Gastrocnemius medialis (tissue), 4 donors: ENCODE measurements around the gene ALK. TPM values are rescaled to one million over a fixed set of nuclear protein-coding genes. Genes with fewer than 3 reads are reported as not detected.

Experiments used
- ATAC-seq, 2 donors: fragments of 150-250 bp; one replicate each; pipeline ENCODE4 v1.9.1; 2016
- DNase-seq, 2 donors: peaks; one replicate each; pipeline ENCODE4 v3.0.0-alpha.2; 2019
- H3K27ac ChIP-seq, 4 donors: fragments of 200-600 bp; sonication (generic); 1 replicate in 1 of 4; 2 replicates in 3 of 4; pipeline ENCODE4 v1.5.1; 2016 to 2018; ENCODE audit warnings: mild to moderate bottlenecking in 2 of 4, moderate library complexity in 1 of 4
- H3K27me3 ChIP-seq, 3 donors: fragments of 200-600 bp; sonication (generic) in 2 of 3; 1 replicate in 1 of 3; 2 replicates in 2 of 3; pipeline versions ENCODE4 v1.5.1 to v1.6.0; 2016 to 2019; ENCODE audit warnings: mild to moderate bottlenecking in 1 of 3, moderate library complexity in 1 of 3
- H3K36me3 ChIP-seq, 2 donors: fragments of 200-600 bp; sonication (generic) in 1 of 2; one replicate each; pipeline ENCODE4 v1.5.1; 2017 to 2018
- H3K4me1 ChIP-seq, 2 donors: fragments of 200-600 bp; sonication (generic) in 1 of 2; one replicate each; pipeline ENCODE4 v1.5.1; 2016 to 2017; ENCODE audit warnings: mild to moderate bottlenecking in 2 of 2
- H3K4me3 ChIP-seq, 4 donors: fragments of 200-600 bp; sonication (generic) in 3 of 4; 1 replicate in 1 of 4; 2 replicates in 3 of 4; pipeline ENCODE4 v1.5.1; 2016 to 2019; ENCODE audit warnings: mild to moderate bottlenecking in 2 of 4
- H3K9me3 ChIP-seq, 3 donors: fragments of 200-600 bp; sonication (generic) in 2 of 3; 1 replicate in 1 of 3; 2 replicates in 2 of 3; pipeline ENCODE4 v1.5.1; 2016 to 2019
- CTCF ChIP-seq, 5 experiments: fragments of 450-650 bp in 3 of 5; fragments of 200-600 bp in 2 of 5; sonication (generic) in 2 of 5; IDR thresholded peaks in 4 of 5; conservative IDR thresholded peaks in 1 of 5; 1 replicate in 4 of 5; 2 replicates in 1 of 5; pipeline ENCODE4 v1.5.1; 2016 to 2019; ENCODE audit warnings: antibody characterized with exemption in 5 of 5, mild to moderate bottlenecking in 3 of 5, moderate library complexity in 3 of 5
- POLR2A ChIP-seq, 2 donors: fragments of 450-650 bp; IDR thresholded peaks; one replicate each; pipeline ENCODE4 v1.6.1; 2017; ENCODE audit warnings: antibody characterized with exemption in 2 of 2, mild to moderate bottlenecking in 2 of 2, moderate library complexity in 2 of 2
- in situ Hi-C, 4 donors: fragments of 200-750 bp; cut with MboI; loops; one replicate each; pipeline versions ENCODE4 v1.15.0 to v1.8.0; 2017; ENCODE audit warnings: low sequenced_read_pairs in 4 of 4
- intact Hi-C: fragments of 100-400 bp; cut with DNase I; formaldehyde crosslinking; loops from one replicate; pipeline ENCODE4 v1.15.1; 2023; ENCODE audit warnings: low total_unique reads
- total RNA-seq, 4 donors: library from RNA; depleted of rRNA; stranded (reverse); fragments of >200 nt; gene quantifications; one replicate each; pipeline versions ENCODE4 v1.1.0 to v1.2.3, GENCODE V29; 2016

The ALK gene
- total RNA-seq, 4 donors from 2014 or later = not detected

GRCh38 chr2:29811378-29811777 lies 110.0 kb downstream of the ALK start:
- ATAC-seq (no peak), DNase-seq (no peak)
- Histone ChIP-seq H3K27ac (no peak overlapping the region), H3K36me3 (no peaks in the 10 kb centered on the region), H3K9me3 (no peaks in the 10 kb centered on the region), H3K4me1 (no peaks in the 10 kb centered on the region), H3K4me3 (no peak overlapping the region), H3K27me3 (no peaks in the 10 kb centered on the region)
- intact Hi-C loops (no loop called here), in situ Hi-C loops (no loop called here)
- TF ChIP-seq POLR2A (IDR thresholded peaks at IDR 0.05) = no peak
- no peak for TF ChIP-seq CTCF (IDR thresholded peaks at IDR 0.05 in 4 of 5, conservative IDR thresholded peaks at IDR 0.05 in 1 of 5)

- no peak overlapping the region for H3K27ac ChIP-seq
- intact Hi-C loops = no loop called here
- H3K27me3 ChIP-seq = no peaks in the 10 kb centered on the region
- H3K4me1 ChIP-seq = no peaks in the 10 kb centered on the region
- H3K9me3 ChIP-seq = no peaks in the 10 kb centered on the region
- ATAC-seq = no peak
- no peaks in the 10 kb centered on the region for H3K36me3 ChIP-seq
- in situ Hi-C loops = no loop called here
- no peak for DNase-seq
- no peak overlapping the region for H3K4me3 ChIP-seq
- TF ChIP-seq POLR2A (IDR thresholded peaks at IDR 0.05) = no peak
- no peak for TF ChIP-seq CTCF (IDR thresholded peaks at IDR 0.05 in 4 of 5, conservative IDR thresholded peaks at IDR 0.05 in 1 of 5)
These were observed 110.4 kb downstream of the ALK start for GRCh38 chr2:29810956-29811355.

- Histone ChIP-seq H3K27ac (no peak overlapping the region), H3K36me3 (no peaks in the 10 kb centered on the region), H3K4me1 (no peaks in the 10 kb centered on the region), H3K27me3 (no peaks in the 10 kb centered on the region), H3K4me3 (no peak overlapping the region), H3K9me3 (no peaks in the 10 kb centered on the region)
- in situ Hi-C loops (no loop called here), intact Hi-C loops (no loop called here)
- DNase-seq = no peak
- TF ChIP-seq CTCF (IDR thresholded peaks at IDR 0.05 in 4 of 5, conservative IDR thresholded peaks at IDR 0.05 in 1 of 5) (no peak), POLR2A (IDR thresholded peaks at IDR 0.05) (no peak)
- ATAC-seq = no peak
These were observed 113.1 kb downstream of the ALK start for GRCh38 chr2:29808321-29808720.

- in situ Hi-C loops = no loop called here
- Histone ChIP-seq H3K27me3 (no peaks in the 10 kb centered on the region), H3K36me3 (no peaks in the 10 kb centered on the region), H3K27ac (no peak overlapping the region), H3K9me3 (no peaks in the 10 kb centered on the region), H3K4me3 (no peak overlapping the region), H3K4me1 (no peaks in the 10 kb centered on the region)
- ATAC-seq (no peak), DNase-seq (no peak)
- no peak for TF ChIP-seq POLR2A (IDR thresholded peaks at IDR 0.05)
- no peak for TF ChIP-seq CTCF (IDR thresholded peaks at IDR 0.05 in 4 of 5, conservative IDR thresholded peaks at IDR 0.05 in 1 of 5)
- intact Hi-C loops = no loop called here
These were observed 114.3 kb downstream of the ALK start for GRCh38 chr2:29807082-29807481.

GRCh38 chr2:29806461-29806860 lies 114.9 kb downstream of the ALK start:
- H3K27ac ChIP-seq = no peak overlapping the region
- DNase-seq (no peak), ATAC-seq (no peak)
- no peaks in the 10 kb centered on the region for H3K27me3 ChIP-seq
- no peak overlapping the region for H3K4me3 ChIP-seq
- no peaks in the 10 kb centered on the region for H3K9me3 ChIP-seq
- TF ChIP-seq CTCF (IDR thresholded peaks at IDR 0.05 in 4 of 5, conservative IDR thresholded peaks at IDR 0.05 in 1 of 5) (no peak), POLR2A (IDR thresholded peaks at IDR 0.05) (no peak)
- intact Hi-C loops = no loop called here
- H3K4me1 ChIP-seq = no peaks in the 10 kb centered on the region
- in situ Hi-C loops = no loop called here
- H3K36me3 ChIP-seq = no peaks in the 10 kb centered on the region
